Measurements from ENCODE around the gene RAB38.

Gene RAB38

GRCh38 chr11:88171982-88172381 lies 3.3 kb downstream of the RAB38 start:
- H3K27me3 ChIP-seq, result peaks cover 15% of the 10 kb centered on the region
- H3K27ac ChIP-seq, result no peak overlapping the region
- no peaks in the 10 kb centered on the region for H3K9me3 ChIP-seq
- no peak overlapping the region for H3K4me3 ChIP-seq (ENCODE audit: low read depth in 1 of 2, low read length in 1 of 2)
- H3K36me3 ChIP-seq, result no peaks in the 10 kb centered on the region
- peaks cover 12 to 13% of the 10 kb centered on the region in 2 experiments for H3K4me1 ChIP-seq (ENCODE audit: control insufficient read depth in 1 of 2, insufficient read depth in 1 of 2, low read depth in 1 of 2, low read length in 1 of 2)
- TF ChIP-seq, protein P1, sequence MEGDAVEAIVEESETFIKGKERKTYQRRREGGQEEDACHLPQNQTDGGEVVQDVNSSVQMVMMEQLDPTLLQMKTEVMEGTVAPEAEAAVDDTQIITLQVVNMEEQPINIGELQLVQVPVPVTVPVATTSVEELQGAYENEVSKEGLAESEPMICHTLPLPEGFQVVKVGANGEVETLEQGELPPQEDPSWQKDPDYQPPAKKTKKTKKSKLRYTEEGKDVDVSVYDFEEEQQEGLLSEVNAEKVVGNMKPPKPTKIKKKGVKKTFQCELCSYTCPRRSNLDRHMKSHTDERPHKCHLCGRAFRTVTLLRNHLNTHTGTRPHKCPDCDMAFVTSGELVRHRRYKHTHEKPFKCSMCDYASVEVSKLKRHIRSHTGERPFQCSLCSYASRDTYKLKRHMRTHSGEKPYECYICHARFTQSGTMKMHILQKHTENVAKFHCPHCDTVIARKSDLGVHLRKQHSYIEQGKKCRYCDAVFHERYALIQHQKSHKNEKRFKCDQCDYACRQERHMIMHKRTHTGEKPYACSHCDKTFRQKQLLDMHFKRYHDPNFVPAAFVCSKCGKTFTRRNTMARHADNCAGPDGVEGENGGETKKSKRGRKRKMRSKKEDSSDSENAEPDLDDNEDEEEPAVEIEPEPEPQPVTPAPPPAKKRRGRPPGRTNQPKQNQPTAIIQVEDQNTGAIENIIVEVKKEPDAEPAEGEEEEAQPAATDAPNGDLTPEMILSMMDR (IDR thresholded peaks at IDR 0.05), result no peak

DNA sequence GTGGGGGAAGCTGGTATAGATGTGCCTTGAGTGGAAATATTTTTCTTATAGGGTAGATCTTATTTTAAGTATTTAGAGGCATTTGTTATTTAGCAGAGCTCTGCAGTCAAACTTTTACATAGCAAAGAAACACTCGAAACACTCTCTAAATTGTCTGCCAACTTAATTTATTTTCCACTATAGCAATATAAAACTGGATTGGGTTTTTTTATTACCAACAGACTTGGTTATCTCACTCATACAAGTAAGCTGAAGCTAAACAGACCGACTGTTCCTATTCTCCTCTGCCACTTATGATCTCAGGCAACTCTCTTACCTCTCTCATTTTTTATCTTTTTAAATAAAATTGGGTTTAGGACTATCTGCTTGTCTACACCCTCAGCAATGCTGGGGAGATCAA lies 4.6 kb downstream of the RAB38 start:
- Histone ChIP-seq H3K36me3 (no peaks in the 10 kb centered on the region), H3K9me3 (no peaks in the 10 kb centered on the region), H3K27ac (no peak overlapping the region), H3K27me3 (peaks cover 12% of the 10 kb centered on the region), H3K4me3 (ENCODE audit: low read depth in 1 of 2, low read length in 1 of 2) (no peak overlapping the region), H3K4me1 (ENCODE audit: control insufficient read depth in 1 of 2, insufficient read depth in 1 of 2, low read depth in 1 of 2, low read length in 1 of 2) (peaks cover 10 to 12% of the 10 kb centered on the region in 2 experiments)
- TF ChIP-seq, protein P1 (IDR thresholded peaks at IDR 0.05), result no peak

DNA sequence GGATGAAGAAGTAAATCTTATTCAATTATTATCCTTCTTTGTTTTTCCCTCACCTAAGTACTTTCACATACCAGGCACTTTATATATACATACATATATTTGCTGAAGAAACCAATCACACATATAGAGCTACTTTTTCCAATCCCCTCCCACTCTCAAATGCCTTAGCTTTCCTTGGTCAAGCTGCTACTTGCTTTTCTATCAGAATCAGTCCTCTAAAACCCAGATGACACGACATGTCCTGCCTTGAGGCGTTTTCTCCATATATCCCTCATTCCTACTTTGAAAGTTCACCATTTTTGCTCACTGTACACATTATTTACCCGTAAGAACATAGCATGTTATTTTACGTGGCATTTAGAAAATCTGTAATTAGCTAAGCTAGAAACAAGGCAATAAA lies 5.4 kb downstream of the RAB38 start:
- Histone ChIP-seq H3K27me3 (peaks cover 4% of the 10 kb centered on the region), H3K36me3 (no peaks in the 10 kb centered on the region), H3K4me3 (ENCODE audit: low read depth in 1 of 2, low read length in 1 of 2) (no peak overlapping the region), H3K4me1 (ENCODE audit: control insufficient read depth in 1 of 2, insufficient read depth in 1 of 2, low read depth in 1 of 2, low read length in 1 of 2) (peaks cover 4% of the 10 kb centered on the region in 2 experiments), H3K9me3 (no peaks in the 10 kb centered on the region), H3K27ac (no peak overlapping the region)
- TF ChIP-seq, protein P1 (IDR thresholded peaks at IDR 0.05), result no peak

GRCh38 chr11:88169471-88169870 lies 5.8 kb downstream of the RAB38 start:
- Histone ChIP-seq H3K4me1 (ENCODE audit: control insufficient read depth in 1 of 2, insufficient read depth in 1 of 2, low read depth in 1 of 2, low read length in 1 of 2) (peaks cover 0 to under 1% of the 10 kb centered on the region in 2 experiments), H3K9me3 (no peaks in the 10 kb centered on the region), H3K27ac (no peak overlapping the region), H3K27me3 (peaks cover under 1% of the 10 kb centered on the region), H3K4me3 (ENCODE audit: low read depth in 1 of 2, low read length in 1 of 2) (no peak overlapping the region), H3K36me3 (no peaks in the 10 kb centered on the region)
- TF ChIP-seq, protein P1 (IDR thresholded peaks at IDR 0.05), result no peak

DNA sequence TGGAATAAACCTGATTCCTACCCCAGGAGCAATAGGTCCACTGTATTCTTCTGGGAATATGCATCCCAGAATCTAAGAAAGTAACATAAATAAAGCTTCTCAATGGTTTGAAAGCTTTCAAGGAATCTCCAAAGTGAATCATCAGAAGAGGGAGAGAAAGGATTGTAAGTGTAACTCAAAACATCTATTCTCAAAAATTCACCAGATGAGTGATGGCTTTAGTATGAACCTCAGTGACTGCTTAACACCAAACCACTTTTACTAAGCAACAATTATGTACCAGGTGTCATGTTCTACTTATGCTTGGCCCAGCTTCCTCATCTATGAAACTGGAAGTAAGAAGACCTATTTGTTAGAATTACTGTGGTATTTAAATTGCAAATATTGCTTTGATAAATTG lies 7.4 kb downstream of the RAB38 start:
- TF ChIP-seq, protein P1 (IDR thresholded peaks at IDR 0.05), result no peak
- Histone ChIP-seq H3K27me3 (no peaks in the 10 kb centered on the region), H3K27ac (no peak overlapping the region), H3K4me1 (ENCODE audit: control insufficient read depth in 1 of 2, insufficient read depth in 1 of 2, low read depth in 1 of 2, low read length in 1 of 2) (no peaks in the 10 kb centered on the region), H3K4me3 (ENCODE audit: low read depth in 1 of 2, low read length in 1 of 2) (no peak overlapping the region), H3K36me3 (no peaks in the 10 kb centered on the region), H3K9me3 (no peaks in the 10 kb centered on the region)

Data from neutrophil (primary cell).